ENCODE data around the gene TOLLIP.

DNA sequence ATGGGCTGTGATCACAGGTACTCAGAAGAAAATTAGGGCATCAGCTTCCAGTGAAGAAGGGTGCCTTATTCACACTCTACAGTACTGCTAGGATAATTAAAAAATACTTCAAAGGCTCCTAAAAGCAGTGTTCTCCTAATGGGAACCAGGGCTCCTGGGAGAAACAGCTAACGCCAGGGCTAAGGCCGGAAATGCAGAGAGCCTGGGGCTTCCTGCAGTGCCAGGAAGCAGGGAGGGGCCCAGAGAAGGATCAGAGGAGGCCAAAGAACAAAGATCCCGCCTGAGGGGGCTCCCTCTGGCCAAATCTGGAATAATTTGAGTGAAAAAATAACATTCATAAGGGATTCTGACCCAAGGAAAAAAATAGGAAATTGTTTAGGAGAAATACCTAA is 27.5 kb downstream of the TOLLIP start:
- TF ChIP-seq, protein P1, sequence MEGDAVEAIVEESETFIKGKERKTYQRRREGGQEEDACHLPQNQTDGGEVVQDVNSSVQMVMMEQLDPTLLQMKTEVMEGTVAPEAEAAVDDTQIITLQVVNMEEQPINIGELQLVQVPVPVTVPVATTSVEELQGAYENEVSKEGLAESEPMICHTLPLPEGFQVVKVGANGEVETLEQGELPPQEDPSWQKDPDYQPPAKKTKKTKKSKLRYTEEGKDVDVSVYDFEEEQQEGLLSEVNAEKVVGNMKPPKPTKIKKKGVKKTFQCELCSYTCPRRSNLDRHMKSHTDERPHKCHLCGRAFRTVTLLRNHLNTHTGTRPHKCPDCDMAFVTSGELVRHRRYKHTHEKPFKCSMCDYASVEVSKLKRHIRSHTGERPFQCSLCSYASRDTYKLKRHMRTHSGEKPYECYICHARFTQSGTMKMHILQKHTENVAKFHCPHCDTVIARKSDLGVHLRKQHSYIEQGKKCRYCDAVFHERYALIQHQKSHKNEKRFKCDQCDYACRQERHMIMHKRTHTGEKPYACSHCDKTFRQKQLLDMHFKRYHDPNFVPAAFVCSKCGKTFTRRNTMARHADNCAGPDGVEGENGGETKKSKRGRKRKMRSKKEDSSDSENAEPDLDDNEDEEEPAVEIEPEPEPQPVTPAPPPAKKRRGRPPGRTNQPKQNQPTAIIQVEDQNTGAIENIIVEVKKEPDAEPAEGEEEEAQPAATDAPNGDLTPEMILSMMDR (IDR thresholded peaks at IDR 0.05) = no peak
- TF ChIP-seq POLR2A (IDR thresholded peaks at IDR 0.05) (no peak), EP300 (IDR thresholded peaks at IDR 0.05) (no peak)

Data from tibial nerve (tissue), 4 donors.